Activated T-cell treated with anti-CD3 and anti-CD28 coated beads for 4 hours (primary cell): ENCODE results near the gene PARP4.
"Not testable (repeated sequence)": the region's sequence is repeated elsewhere in the genome, so short reads cannot be mapped to it uniquely, and the experiment has no call there.

ENCODE experiments used
- DNase-seq: peaks from one replicate; pipeline ENCODE4 v3.0.0-alpha.2; 2020

Gene PARP4

GRCh38 chr13:24512197-24512907 lies at the start of gene PARP4:
PARP4 (minus strand) TSS chr13:24512778; CDS start chr13:24503776, 9,002 bp downstream.
- peak; percentile 40 for DNase-seq

- DNase-seq = not testable (repeated sequence)
These were observed 48.1 kb upstream of the PARP4 start for GRCh38 chr13:24560579-24561187.

- not testable (repeated sequence) for DNase-seq
These were observed 47.0 kb upstream of the PARP4 start for GRCh38 chr13:24559431-24560218.

- no peak for DNase-seq
These were observed 44.5 kb upstream of the PARP4 start for GRCh38 chr13:24557081-24557480.

GRCh38 chr13:24553892-24554291 lies 41.3 kb upstream of the PARP4 start:
- DNase-seq = not testable (repeated sequence)

GRCh38 chr13:24541476-24542352 lies 29.1 kb upstream of the PARP4 start:
- DNase-seq = not testable (repeated sequence)

GRCh38 chr13:24541127-24541475 lies 28.5 kb upstream of the PARP4 start:
- no peak for DNase-seq

- DNase-seq = no peak
These were observed 27.9 kb upstream of the PARP4 start for GRCh38 chr13:24540236-24541126.

- DNase-seq = no peak
These were observed 27.1 kb upstream of the PARP4 start for GRCh38 chr13:24539500-24540165.

- DNase-seq = no peak
These were observed 16.9 kb upstream of the PARP4 start for GRCh38 chr13:24529478-24529877.

GRCh38 chr13:24528816-24529398 lies 16.3 kb upstream of the PARP4 start:
- DNase-seq = no peak

GRCh38 chr13:24527266-24527775 lies 14.7 kb upstream of the PARP4 start:
- no peak for DNase-seq

GRCh38 chr13:24520733-24521132 lies 8.2 kb upstream of the PARP4 start:
- no peak for DNase-seq

- DNase-seq = no peak
These were observed 4.3 kb upstream of the PARP4 start for GRCh38 chr13:24516919-24517318.

GRCh38 chr13:24512908-24513213 lies 283 bp upstream of the PARP4 start:
- DNase-seq = no peak

GRCh38 chr13:24511816-24512196 lies 772 bp downstream of the PARP4 start:
- DNase-seq = no peak

- DNase-seq = peak; percentile 40
These were observed 1.4 kb downstream of the PARP4 start for GRCh38 chr13:24511019-24511815.

- no peak for DNase-seq
These were observed 5.8 kb downstream of the PARP4 start for GRCh38 chr13:24506698-24507335.

- not testable (repeated sequence) for DNase-seq
These were observed 6.3 kb downstream of the PARP4 start for GRCh38 chr13:24506283-24506682.
